ENCODE measurements around the gene C2CD4D.

C2CD4D gene

DNA sequence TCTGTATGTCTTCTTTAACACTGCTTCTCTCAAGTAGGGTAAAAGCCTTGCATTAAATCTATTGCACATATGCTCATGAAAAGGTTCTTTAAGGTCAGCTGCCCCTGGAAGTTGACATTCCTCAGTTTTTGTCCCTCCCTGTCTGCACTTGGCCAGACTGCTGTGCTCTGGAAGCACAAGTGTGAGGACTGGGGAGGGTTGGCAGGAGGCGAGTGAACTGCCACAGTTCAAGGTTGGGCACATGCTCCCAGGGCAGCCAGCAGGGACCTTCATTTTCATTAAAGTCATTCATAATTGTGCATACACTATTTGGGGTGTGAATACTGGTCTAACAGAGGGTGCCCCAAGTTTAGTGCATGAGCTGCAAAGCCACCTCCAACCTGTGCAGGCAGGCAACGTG lies 24.8 kb upstream of the C2CD4D start:
- Histone ChIP-seq H4K8ac (ENCODE audit: low read length) (no peak overlapping the region), H3K9me3 (ENCODE audit: control insufficient read depth, low read length) (no peaks in the 10 kb centered on the region), H3K23ac (ENCODE audit: low read length in 2 of 2) (no peak overlapping the region), H3K79me1 (replicated peaks; ENCODE audit: low read length, poor library complexity, severe bottlenecking) (no peaks in the 10 kb centered on the region), H3K27me3 (ENCODE audit: control insufficient read depth in 1 of 2, insufficient read depth in 1 of 2, low read length in 2 of 2) (peaks cover 0 to 25% of the 10 kb centered on the region in 2 experiments), H3K14ac (ENCODE audit: low read length in 2 of 2) (no peak overlapping the region), H4K91ac (ENCODE audit: low read length) (no peak overlapping the region), H3K4me1 (ENCODE audit: control insufficient read depth, insufficient read depth, low read depth, low read length) (no peaks in the 10 kb centered on the region), H2BK15ac (ENCODE audit: low read depth, poor library complexity, severe bottlenecking) (no peak overlapping the region), H2AK5ac (ENCODE audit: low read length, severe bottlenecking) (no peak overlapping the region), H3K36me3 (ENCODE audit: control insufficient read depth in 1 of 2, insufficient read depth in 2 of 2, low read depth in 1 of 2, low read length in 2 of 2) (no peaks in the 10 kb centered on the region), H3K27ac (ENCODE audit: low read length, poor library complexity, severe bottlenecking) (no peak overlapping the region), H3K4me3 (ENCODE audit: insufficient read depth in 1 of 2, low read depth in 1 of 2, low read length in 2 of 2) (no peak overlapping the region), H3K4me2 (ENCODE audit: low read length, poor library complexity, severe bottlenecking) (no peak overlapping the region), H2AFZ (ENCODE audit: low read depth, low read length) (no peak overlapping the region), H3K18ac (ENCODE audit: low read depth in 1 of 2, low read length in 2 of 2) (no peak overlapping the region), H3K9ac (ENCODE audit: low read length) (no peak overlapping the region), H2BK120ac (ENCODE audit: low read depth, low read length) (no peak overlapping the region), H3K4ac (ENCODE audit: low read depth in 1 of 2, low read length in 2 of 2) (no peak overlapping the region), H2BK5ac (ENCODE audit: low read depth, low read length, poor library complexity, severe bottlenecking) (no peak overlapping the region), H2BK12ac (ENCODE audit: low read length in 2 of 2) (no peak overlapping the region)
- no peak for DNase-seq
- 58% methylated on average over 2 of the region's 2 CpGs for WGBS

- Histone ChIP-seq H3K14ac (ENCODE audit: low read length in 2 of 2) (no peak overlapping the region), H3K4me1 (ENCODE audit: control insufficient read depth, insufficient read depth, low read depth, low read length) (no peaks in the 10 kb centered on the region), H3K36me3 (ENCODE audit: control insufficient read depth in 1 of 2, insufficient read depth in 2 of 2, low read depth in 1 of 2, low read length in 2 of 2) (no peaks in the 10 kb centered on the region), H3K4me3 (ENCODE audit: insufficient read depth in 1 of 2, low read depth in 1 of 2, low read length in 2 of 2) (no peak overlapping the region), H3K9me3 (ENCODE audit: control insufficient read depth, low read length) (no peaks in the 10 kb centered on the region), H3K18ac (ENCODE audit: low read depth in 1 of 2, low read length in 2 of 2) (no peak overlapping the region), H2AK5ac (ENCODE audit: low read length, severe bottlenecking) (no peak overlapping the region), H4K8ac (ENCODE audit: low read length) (no peak overlapping the region), H2BK120ac (ENCODE audit: low read depth, low read length) (no peak overlapping the region), H3K27me3 (ENCODE audit: control insufficient read depth in 1 of 2, insufficient read depth in 1 of 2, low read length in 2 of 2) (peaks cover 0 to 25% of the 10 kb centered on the region in 2 experiments), H2BK12ac (ENCODE audit: low read length in 2 of 2) (no peak overlapping the region), H3K4me2 (ENCODE audit: low read length, poor library complexity, severe bottlenecking) (no peak overlapping the region), H3K9ac (ENCODE audit: low read length) (no peak overlapping the region), H4K91ac (ENCODE audit: low read length) (no peak overlapping the region), H3K27ac (ENCODE audit: low read length, poor library complexity, severe bottlenecking) (no peak overlapping the region), H2BK5ac (ENCODE audit: low read depth, low read length, poor library complexity, severe bottlenecking) (no peak overlapping the region), H3K23ac (ENCODE audit: low read length in 2 of 2) (no peak overlapping the region), H2BK15ac (ENCODE audit: low read depth, poor library complexity, severe bottlenecking) (no peak overlapping the region), H3K4ac (ENCODE audit: low read depth in 1 of 2, low read length in 2 of 2) (no peak overlapping the region), H3K79me1 (replicated peaks; ENCODE audit: low read length, poor library complexity, severe bottlenecking) (no peaks in the 10 kb centered on the region), H2AFZ (ENCODE audit: low read depth, low read length) (no peak overlapping the region)
- DNase-seq: no peak
Observed at GRCh38 chr1:151862604-151863003, 23.0 kb upstream of the C2CD4D start.

- Histone ChIP-seq H3K14ac (ENCODE audit: low read length in 2 of 2) (no peak overlapping the region), H2AFZ (ENCODE audit: low read depth, low read length) (no peak overlapping the region), H4K8ac (ENCODE audit: low read length) (no peak overlapping the region), H3K4me1 (ENCODE audit: control insufficient read depth, insufficient read depth, low read depth, low read length) (no peaks in the 10 kb centered on the region), H3K4me2 (ENCODE audit: low read length, poor library complexity, severe bottlenecking) (no peak overlapping the region), H3K79me1 (replicated peaks; ENCODE audit: low read length, poor library complexity, severe bottlenecking) (no peaks in the 10 kb centered on the region), H3K27ac (ENCODE audit: low read length, poor library complexity, severe bottlenecking) (no peak overlapping the region), H2BK15ac (ENCODE audit: low read depth, poor library complexity, severe bottlenecking) (no peak overlapping the region), H3K4me3 (ENCODE audit: insufficient read depth in 1 of 2, low read depth in 1 of 2, low read length in 2 of 2) (no peak overlapping the region), H2BK120ac (ENCODE audit: low read depth, low read length) (no peak overlapping the region), H3K23ac (ENCODE audit: low read length in 2 of 2) (no peak overlapping the region), H3K9me3 (ENCODE audit: control insufficient read depth, low read length) (no peaks in the 10 kb centered on the region), H3K18ac (ENCODE audit: low read depth in 1 of 2, low read length in 2 of 2) (no peak overlapping the region), H3K27me3 (ENCODE audit: control insufficient read depth in 1 of 2, insufficient read depth in 1 of 2, low read length in 2 of 2) (peaks cover 0 to 25% of the 10 kb centered on the region in 2 experiments), H3K36me3 (ENCODE audit: control insufficient read depth in 1 of 2, insufficient read depth in 2 of 2, low read depth in 1 of 2, low read length in 2 of 2) (no peaks in the 10 kb centered on the region), H2AK5ac (ENCODE audit: low read length, severe bottlenecking) (no peak overlapping the region), H4K91ac (ENCODE audit: low read length) (no peak overlapping the region), H3K4ac (ENCODE audit: low read depth in 1 of 2, low read length in 2 of 2) (no peak overlapping the region), H3K9ac (ENCODE audit: low read length) (no peak overlapping the region), H2BK5ac (ENCODE audit: low read depth, low read length, poor library complexity, severe bottlenecking) (no peak overlapping the region), H2BK12ac (ENCODE audit: low read length in 2 of 2) (no peak overlapping the region)
- WGBS: 55% methylated on average over 7 of the region's 7 CpGs
- no peak for DNase-seq
Observed at GRCh38 chr1:151860504-151861187, 21.0 kb upstream of the C2CD4D start.

DNA sequence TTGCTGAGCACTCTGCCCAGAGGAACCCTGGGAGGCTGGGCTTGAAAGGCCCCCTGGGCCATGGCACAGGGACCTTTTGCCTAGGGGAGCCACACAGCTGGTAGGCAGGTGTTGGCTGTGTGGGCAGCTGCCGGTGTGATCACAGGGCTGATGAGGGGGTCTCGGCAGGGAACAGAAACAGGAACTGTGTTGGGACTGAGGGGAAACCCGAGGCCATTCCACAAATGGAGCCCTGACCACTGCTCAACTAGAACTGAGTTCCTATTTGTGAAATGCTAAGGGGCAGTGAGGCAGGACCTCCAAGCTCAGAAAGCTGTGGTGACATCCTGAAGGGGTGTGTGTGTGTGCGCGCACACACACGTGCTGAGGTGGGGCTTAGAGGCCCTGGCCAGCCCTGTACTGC lies 20.3 kb upstream of the C2CD4D start:
- no peak overlapping the region for H2BK5ac ChIP-seq (ENCODE audit: low read depth, low read length, poor library complexity, severe bottlenecking)
- H4K91ac ChIP-seq (ENCODE audit: low read length): no peak overlapping the region
- no peak overlapping the region for H3K18ac ChIP-seq (ENCODE audit: low read depth in 1 of 2, low read length in 2 of 2)
- no peaks in the 10 kb centered on the region for H3K4me1 ChIP-seq (ENCODE audit: control insufficient read depth, insufficient read depth, low read depth, low read length)
- H3K27ac ChIP-seq (ENCODE audit: low read length, poor library complexity, severe bottlenecking): no peak overlapping the region
- WGBS: 85% methylated on average over 6 of the region's 6 CpGs
- no peak overlapping the region for H2BK12ac ChIP-seq (ENCODE audit: low read length in 2 of 2)
- no peaks in the 10 kb centered on the region for H3K9me3 ChIP-seq (ENCODE audit: control insufficient read depth, low read length)
- H2AK5ac ChIP-seq (ENCODE audit: low read length, severe bottlenecking): no peak overlapping the region
- no peak for DNase-seq
- H4K8ac ChIP-seq (ENCODE audit: low read length): no peak overlapping the region
- no peak overlapping the region for H2BK120ac ChIP-seq (ENCODE audit: low read depth, low read length)
- H2BK15ac ChIP-seq (ENCODE audit: low read depth, poor library complexity, severe bottlenecking): no peak overlapping the region
- no peak overlapping the region for H3K9ac ChIP-seq (ENCODE audit: low read length)
- H3K4me3 ChIP-seq (ENCODE audit: insufficient read depth in 1 of 2, low read depth in 1 of 2, low read length in 2 of 2): no peak overlapping the region
- H3K79me1 ChIP-seq (replicated peaks; ENCODE audit: low read length, poor library complexity, severe bottlenecking): no peaks in the 10 kb centered on the region
- H2AFZ ChIP-seq (ENCODE audit: low read depth, low read length): no peak overlapping the region
- H3K4ac ChIP-seq (ENCODE audit: low read depth in 1 of 2, low read length in 2 of 2): no peak overlapping the region
- no peak overlapping the region for H3K4me2 ChIP-seq (ENCODE audit: low read length, poor library complexity, severe bottlenecking)
- no peak overlapping the region for H3K23ac ChIP-seq (ENCODE audit: low read length in 2 of 2)
- no peaks in the 10 kb centered on the region for H3K36me3 ChIP-seq (ENCODE audit: control insufficient read depth in 1 of 2, insufficient read depth in 2 of 2, low read depth in 1 of 2, low read length in 2 of 2)
- peak overlapping the region in 1 of 2 experiments; percentile 18 for H3K14ac ChIP-seq (ENCODE audit: low read length in 2 of 2)
- H3K27me3 ChIP-seq (ENCODE audit: control insufficient read depth in 1 of 2, insufficient read depth in 1 of 2, low read length in 2 of 2): peaks cover 0 to 23% of the 10 kb centered on the region in 2 experiments
